HCT116 (cell line): Measurements from ENCODE around the gene CDC37L1. TPM values are rescaled to one million over a fixed set of nuclear protein-coding genes. Genes with fewer than 3 reads are reported as not detected.
A peak's percentile ranks its signal among the peaks of the same experiment; 100 is the strongest.

Experiments
- ATAC-seq: fragments of 200-7000 bp; cut with Tn5 transposase; 2 replicates; pipeline ENCODE4 v1.9.1; 2020; ENCODE audit warnings: mild to moderate bottlenecking, moderate library complexity
- BruUV-seq: library from RNA; stranded (reverse); fragments of 400-500 nt; replicated peaks from 2 replicates; lab custom pipeline; 2021; lab: Mats Ljungman, UMichigan
- CTCF ChIA-PET: fragments of 300-600 bp; sonication (Branson Sonifier 250); formaldehyde crosslinking; loops from one replicate; lab custom pipeline; 2021; ENCODE audit warnings: antibody characterized with exemption; lab: Charles Lee
- POLR2A ChIA-PET: fragments of 300-600, 350-600 bp; sonication (Branson Sonifier 250); formaldehyde crosslinking; loops from one replicate; lab custom pipeline; 2021; ENCODE audit warnings: antibody characterized with exemption; lab: Charles Lee
- RAD21 ChIA-PET, 2 experiments: fragments of 300-600 bp; sonication (Branson Sonifier 250); formaldehyde crosslinking; loops; one replicate each; lab custom pipeline; 2023; ENCODE audit warnings: low total read pairs in 2 of 2; ENCODE audit not compliant: uncharacterized antibody in 2 of 2, unreplicated experiment in 2 of 2, low non-redundant PET in 1 of 2; lab: Charles Lee
- DNase-seq: peaks from one replicate; pipeline ENCODE4 v3.0.0-alpha.2; 2010; ENCODE audit warnings: low read depth, low spot score
- H2AFZ ChIP-seq: fragments of 200-600 bp; shearing (Covaris generic), sonication (generic); 2 replicates; pipeline ENCODE4 v1.6.1; 2017; ENCODE audit warnings: low read depth, mixed run types, mixed read lengths, antibody characterized with exemption, low read length; ENCODE audit not compliant: poor library complexity, severe bottlenecking
- H3K27ac ChIP-seq: 2 replicates; pipeline ENCODE4 v1.5.1; 2012; ENCODE audit warnings: low read depth, low read length
- H3K27me3 ChIP-seq: fragments of 200-600 bp; sonication (generic); 2 replicates; pipeline ENCODE4 v1.6.1; 2016; ENCODE audit warnings: mixed run types, low read length, mixed read lengths; ENCODE audit not compliant: insufficient read depth
- H3K36me3 ChIP-seq, 2 experiments: fragments of 200-500 bp in 1 of 2; fragments of 200-600 bp in 1 of 2; sonication (Bioruptor generic) in 1 of 2; sonication (generic) in 1 of 2; 2 replicates each; pipeline versions ENCODE4 v1.5.1 to v1.6.1; 2014 to 2016; ENCODE audit warnings: low read length in 2 of 2, inconsistent platforms in 1 of 2, mixed read lengths in 1 of 2, mixed run types in 1 of 2; ENCODE audit not compliant: insufficient read depth in 2 of 2, control insufficient read depth in 1 of 2
- H3K4me1 ChIP-seq, 2 experiments: fragments of 200-600 bp in 1 of 2; sonication (generic) in 1 of 2; 2 replicates each; pipeline versions ENCODE4 v1.5.1 to v1.6.1; 2012 to 2017; ENCODE audit warnings: low read length in 2 of 2, inconsistent platforms in 1 of 2, mild to moderate bottlenecking in 1 of 2, mixed read lengths in 1 of 2, mixed run types in 1 of 2, moderate library complexity in 1 of 2; ENCODE audit not compliant: insufficient read depth in 2 of 2, control insufficient read depth in 1 of 2
- H3K4me2 ChIP-seq: fragments of 200-600 bp; sonication (generic); 2 replicates; pipeline ENCODE4 v1.6.1; 2017; ENCODE audit warnings: mixed run types, low read length, mixed read lengths
- H3K4me3 ChIP-seq, 2 experiments: fragments of 200-600 bp in 1 of 2; sonication (generic) in 1 of 2; replicated peaks in 1 of 2; 2 replicates each; pipeline ENCODE4 v1.5.1; 2011 to 2016; ENCODE audit warnings: low read length in 2 of 2, control low read depth in 1 of 2, low read depth in 1 of 2, mild to moderate bottlenecking in 1 of 2, mixed read lengths in 1 of 2, mixed run types in 1 of 2
- H3K79me2 ChIP-seq: fragments of 200-600 bp; sonication (generic); 2 replicates; pipeline ENCODE4 v1.6.1; 2017; ENCODE audit warnings: mild to moderate bottlenecking, mixed run types, low read length, moderate library complexity, mixed read lengths; ENCODE audit not compliant: insufficient read depth
- H3K9ac ChIP-seq: fragments of 200-600 bp; sonication (generic); 2 replicates; pipeline ENCODE4 v1.6.1; 2016; ENCODE audit warnings: low read length, mixed read lengths
- H3K9me2 ChIP-seq: fragments of 200-600 bp; sonication (generic), shearing (Covaris generic); 2 replicates; pipeline ENCODE4 v1.6.1; 2017; ENCODE audit warnings: mixed run types, mild to moderate bottlenecking, moderate library complexity; ENCODE audit not compliant: insufficient read depth
- H3K9me3 ChIP-seq, 2 experiments: fragments of 200-500 bp in 1 of 2; fragments of 200-600 bp in 1 of 2; sonication (Bioruptor generic) in 1 of 2; sonication (generic) in 1 of 2; 2 replicates each; pipeline ENCODE4 v1.6.1; 2014 to 2017; ENCODE audit warnings: low read length in 2 of 2, mixed read lengths in 2 of 2, inconsistent platforms in 1 of 2, low read depth in 1 of 2, mild to moderate bottlenecking in 1 of 2, mixed run types in 1 of 2, moderate library complexity in 1 of 2; ENCODE audit not compliant: control insufficient read depth in 1 of 2, insufficient read depth in 1 of 2
- H4K20me1 ChIP-seq: fragments of 200-600 bp; sonication (generic), shearing (Covaris generic); 2 replicates; pipeline ENCODE4 v1.6.1; 2017; ENCODE audit warnings: mixed run types, mild to moderate bottlenecking, moderate library complexity; ENCODE audit not compliant: insufficient read depth
- CEBPB ChIP-seq: IDR thresholded peaks from 2 replicates; pipeline ENCODE4 v1.6.1; 2012; ENCODE audit warnings: low read depth
- EZH2 ChIP-seq: fragments of 200-600 bp; sonication (generic); IDR thresholded peaks from 2 replicates; pipeline ENCODE4 v1.6.1; 2017; ENCODE audit warnings: antibody characterized with exemption, mixed run types
- JUND ChIP-seq: IDR thresholded peaks from 2 replicates; pipeline ENCODE4 v1.6.1; 2012
- POLR2A ChIP-seq: IDR thresholded peaks from 2 replicates; pipeline ENCODE4 v1.7.0; 2011; ENCODE audit warnings: borderline replicate concordance; ENCODE audit not compliant: insufficient read depth, insufficient read length; ENCODE audit errors: extremely low read depth
- POLR2AphosphoS5 ChIP-seq: IDR thresholded peaks from 2 replicates; pipeline ENCODE4 v1.6.1; 2011; ENCODE audit warnings: mild to moderate bottlenecking, low read depth, low read length, moderate library complexity
- RAD21 ChIP-seq: IDR thresholded peaks from 2 replicates; pipeline ENCODE4 v1.6.1; 2012; ENCODE audit warnings: low read depth, mild to moderate bottlenecking
- TCF7L2 ChIP-seq: IDR thresholded peaks from 2 replicates; pipeline ENCODE4 v1.7.0; 2011; ENCODE audit warnings: borderline replicate concordance, inconsistent platforms; ENCODE audit not compliant: insufficient read depth, insufficient read length; ENCODE audit errors: extremely low read depth
- ZBTB33 ChIP-seq: IDR thresholded peaks from 2 replicates; pipeline ENCODE4 v1.6.1; 2011; ENCODE audit warnings: mild to moderate bottlenecking, low read length, moderate library complexity; ENCODE audit not compliant: insufficient replicate concordance; ENCODE audit errors: extremely low read depth
- intact Hi-C: fragments of 100-400 bp; cut with micrococcal nuclease; formaldehyde crosslinking; loops from 2 replicates; pipeline ENCODE4 v1.10.0; 2022
- total RNA-seq: library from RNA; stranded (reverse); gene quantifications from one replicate; pipeline ENCODE4 v1.2.1, GENCODE V29; 2021; ENCODE audit not compliant: unreplicated experiment

The CDC37L1 gene
- total RNA-seq, 1 experiment from 2014 or later: 18.1 TPM

DNA sequence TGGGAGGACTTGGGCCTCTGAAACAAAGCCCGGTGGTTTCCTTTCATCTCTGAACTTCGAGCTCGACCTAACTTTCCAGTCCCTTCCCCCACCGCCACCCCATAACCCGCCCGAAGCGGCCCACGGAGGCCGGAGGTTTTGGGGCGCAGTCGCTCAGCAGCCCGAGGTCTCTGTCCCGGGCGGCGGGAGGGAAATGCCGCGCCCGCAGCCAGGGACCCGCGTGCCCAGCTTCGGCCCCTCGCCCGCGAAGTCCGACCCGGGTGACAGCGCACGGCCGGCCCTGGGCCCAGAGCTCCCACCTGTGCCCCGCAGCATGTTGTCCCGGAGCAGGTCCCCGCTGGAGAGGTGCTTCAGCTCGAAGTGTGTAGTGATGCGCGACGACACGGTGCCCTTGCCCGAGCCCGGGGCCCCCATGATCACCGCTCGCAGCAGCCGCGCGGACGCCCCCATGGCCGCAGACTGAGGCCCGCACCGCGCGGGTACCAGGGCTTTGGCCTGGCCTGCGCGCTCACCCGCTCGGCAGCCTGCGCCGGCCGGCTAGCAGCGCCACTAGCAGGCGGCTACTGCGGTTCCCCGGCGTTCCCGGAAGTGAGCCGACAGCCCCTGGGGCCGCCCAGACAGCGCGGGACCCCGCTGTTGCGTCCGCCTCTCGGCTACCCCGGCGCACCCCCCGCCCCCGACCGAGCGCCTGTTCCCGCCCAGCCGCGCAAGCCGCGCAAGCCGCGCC, 61.4 kb downstream of the CDC37L1 start, which contains the start of gene AK3 (continued):
- peak; percentile 93 for TF ChIP-seq POLR2AphosphoS5
- peak; percentile 42; the same call in 1 of the 2 replicates for TF ChIP-seq RAD21
- no peak for TF ChIP-seq JUND
- TF ChIP-seq EZH2: no peak
- TF ChIP-seq, all 23 proteins: peak for 10

GRCh38 chr9:4741365-4742089, 62.2 kb downstream of the CDC37L1 start:
- CTCF ChIA-PET: interaction anchor here (1.1 to 2.1 kb wide), 2 partner anchors 8 to 11 kb away, joined by 5 read pairs; no protein-coding TSS in a partner anchor
- intact Hi-C loops: no loop called here
- no peak overlapping the region for H2AFZ ChIP-seq
- no peaks in the 10 kb centered on the region for H3K9me2 ChIP-seq
- BruUV-seq: no TSS peak
- no peak for DNase-seq
- H3K27ac ChIP-seq: peak overlapping the region; percentile 84
- ATAC-seq: peak; percentile 21
- H3K79me2 ChIP-seq: peaks cover 42% of the 10 kb centered on the region
- TF ChIP-seq TCF7L2 (no peak), POLR2A (peak; percentile 36), POLR2AphosphoS5 (peak; percentile 73; the same call in 1 of the 2 replicates), CEBPB (no peak), ZBTB33 (no peak)
- TF ChIP-seq, all 23 proteins: peak for 2
- no peaks in the 10 kb centered on the region for H4K20me1 ChIP-seq
- peak overlapping the region; percentile 86 for H3K9ac ChIP-seq
- peak overlapping the region; percentile 65 to 91 for H3K4me3 ChIP-seq
- peak overlapping the region; percentile 92 for H3K4me2 ChIP-seq
- peaks cover 27 to 45% of the 10 kb centered on the region in 2 experiments for H3K4me1 ChIP-seq
- H3K36me3 ChIP-seq: no peaks in the 10 kb centered on the region
- ChIA-PET RAD21 (interaction anchor here in 1 of 2 experiments (0.7 kb wide), 1 partner anchor 12 kb away, joined by 4 read pairs; no protein-coding TSS in a partner anchor), POLR2A (interaction anchor here (0.6 to 1.3 kb wide), 3 partner anchors 62 to 74 kb away, joined by 3 to 5 read pairs (median 4); partner anchors contain the start of gene CDC37L1)
- H3K27me3 ChIP-seq: no peaks in the 10 kb centered on the region
- H3K9me3 ChIP-seq: no peaks in the 10 kb centered on the region
